Loucy (cell line): ENCODE results near the gene DIPK1A.

Source experiments
- H2AFZ ChIP-seq: fragments of 200-600 bp; sonication (generic); 2 replicates; pipeline ENCODE4 v1.6.0; 2016; ENCODE audit warnings: antibody characterized with exemption, mild to moderate bottlenecking, low read length, moderate library complexity
- H3F3A ChIP-seq: fragments of 200-600 bp; 2 replicates; pipeline ENCODE4 v1.6.0; 2016; ENCODE audit warnings: antibody characterized with exemption, low read depth, mild to moderate bottlenecking
- H3K27me3 ChIP-seq: fragments of 200-600 bp; sonication (generic); 2 replicates; pipeline ENCODE4 v1.6.1; 2014; ENCODE audit warnings: low read length, mild to moderate bottlenecking; ENCODE audit not compliant: insufficient read depth, poor library complexity, severe bottlenecking
- H3K36me3 ChIP-seq: fragments of 200-600 bp; sonication (generic); 2 replicates; pipeline ENCODE4 v1.6.1; 2016; ENCODE audit warnings: low read length; ENCODE audit not compliant: insufficient read depth
- H3K4me1 ChIP-seq: fragments of 200-600 bp; sonication (generic); 2 replicates; pipeline ENCODE4 v1.5.1; 2014; ENCODE audit warnings: low read length, mild to moderate bottlenecking; ENCODE audit not compliant: insufficient read depth, poor library complexity, severe bottlenecking
- H3K4me2 ChIP-seq: fragments of 200-600 bp; sonication (generic); 2 replicates; pipeline ENCODE4 v1.6.0; 2014; ENCODE audit warnings: antibody characterized with exemption, low read length, low read depth, mild to moderate bottlenecking; ENCODE audit not compliant: poor library complexity, severe bottlenecking
- H3K4me3 ChIP-seq: fragments of 200-600 bp; sonication (generic); 2 replicates; pipeline ENCODE4 v1.5.1; 2014; ENCODE audit warnings: low read length, mild to moderate bottlenecking, mixed read lengths; ENCODE audit not compliant: poor library complexity, severe bottlenecking
- H3K79me2 ChIP-seq: fragments of 200-600 bp; sonication (generic); 2 replicates; pipeline ENCODE4 v1.6.1; 2014; ENCODE audit warnings: low read length; ENCODE audit not compliant: insufficient read depth
- H3K9ac ChIP-seq: fragments of 200-600 bp; sonication (generic); 2 replicates; pipeline ENCODE4 v1.6.0; 2014; ENCODE audit warnings: mild to moderate bottlenecking, low read depth, low read length, moderate library complexity; ENCODE audit not compliant: poor library complexity, severe bottlenecking
- H3K9me2 ChIP-seq: fragments of 200-600 bp; sonication (generic); replicated peaks from 2 replicates; pipeline ENCODE4 v1.6.1; 2016; ENCODE audit warnings: low read depth, low read length, mixed read lengths
- H3K9me3 ChIP-seq: fragments of 200-600 bp; sonication (generic); 2 replicates; pipeline ENCODE4 v1.6.1; 2014; ENCODE audit warnings: mild to moderate bottlenecking, antibody characterized with exemption, low read length, low read depth; ENCODE audit not compliant: insufficient read depth
- H4K20me1 ChIP-seq: fragments of 200-600 bp; sonication (generic); 2 replicates; pipeline ENCODE4 v1.6.0; 2014; ENCODE audit warnings: antibody characterized with exemption, low read length, mild to moderate bottlenecking; ENCODE audit not compliant: insufficient read depth, poor library complexity, severe bottlenecking
- CTCF ChIP-seq: fragments of 200-600 bp; sonication (generic); conservative IDR thresholded peaks from 2 replicates; pipeline ENCODE4 v1.5.1; 2014; ENCODE audit warnings: mild to moderate bottlenecking, antibody characterized with exemption, low read length
- EZH2phosphoT487 ChIP-seq: fragments of 200-600 bp; IDR thresholded peaks from 2 replicates; pipeline ENCODE4 v1.6.1; 2018; ENCODE audit warnings: antibody characterized with exemption, mild to moderate bottlenecking, moderate library complexity, borderline replicate concordance

Gene DIPK1A

GRCh38 chr1:92816732-92817131 lies 144.5 kb downstream of the DIPK1A start:
- TF ChIP-seq EZH2phosphoT487: no peak
- no peak for TF ChIP-seq CTCF
- H3K4me2 ChIP-seq: no peak overlapping the region
- H3K4me1 ChIP-seq: no peaks in the 10 kb centered on the region
- H3K36me3 ChIP-seq: no peaks in the 10 kb centered on the region
- no peak overlapping the region for H3K4me3 ChIP-seq
- no peaks in the 10 kb centered on the region for H3K27me3 ChIP-seq
- H3K9ac ChIP-seq: no peak overlapping the region
- no peak overlapping the region for H2AFZ ChIP-seq
- no peaks in the 10 kb centered on the region for H3K9me3 ChIP-seq
- no peaks in the 10 kb centered on the region for H3K9me2 ChIP-seq
- H4K20me1 ChIP-seq: no peaks in the 10 kb centered on the region
- H3F3A ChIP-seq: no peaks in the 10 kb centered on the region
- H3K79me2 ChIP-seq: no peaks in the 10 kb centered on the region

GRCh38 chr1:92808381-92808780 lies 152.9 kb downstream of the DIPK1A start:
- H3F3A ChIP-seq: no peaks in the 10 kb centered on the region
- H3K4me1 ChIP-seq: no peaks in the 10 kb centered on the region
- H3K9me3 ChIP-seq: no peaks in the 10 kb centered on the region
- no peak overlapping the region for H3K4me2 ChIP-seq
- no peaks in the 10 kb centered on the region for H3K9me2 ChIP-seq
- TF ChIP-seq EZH2phosphoT487 (no peak), CTCF (no peak)
- no peaks in the 10 kb centered on the region for H3K79me2 ChIP-seq
- no peak overlapping the region for H3K4me3 ChIP-seq
- H3K36me3 ChIP-seq: no peaks in the 10 kb centered on the region
- no peaks in the 10 kb centered on the region for H3K27me3 ChIP-seq
- H2AFZ ChIP-seq: no peak overlapping the region
- no peaks in the 10 kb centered on the region for H4K20me1 ChIP-seq
- H3K9ac ChIP-seq: no peak overlapping the region

GRCh38 chr1:92805216-92805615 lies 156.0 kb downstream of the DIPK1A start:
- H3K9me2 ChIP-seq: no peaks in the 10 kb centered on the region
- no peaks in the 10 kb centered on the region for H3K4me1 ChIP-seq
- H3K4me3 ChIP-seq: no peak overlapping the region
- 0 out of 2 replicates have a peak overlapping the region, but pooled peaks have one; percentile 51 for H2AFZ ChIP-seq
- H4K20me1 ChIP-seq: no peaks in the 10 kb centered on the region
- no peaks in the 10 kb centered on the region for H3K36me3 ChIP-seq
- H3F3A ChIP-seq: no peaks in the 10 kb centered on the region
- no peak overlapping the region for H3K4me2 ChIP-seq
- no peaks in the 10 kb centered on the region for H3K79me2 ChIP-seq
- H3K9ac ChIP-seq: no peak overlapping the region
- no peaks in the 10 kb centered on the region for H3K27me3 ChIP-seq
- no peaks in the 10 kb centered on the region for H3K9me3 ChIP-seq
- no peak for TF ChIP-seq EZH2phosphoT487

GRCh38 chr1:92804721-92805201 lies 156.5 kb downstream of the DIPK1A start:
- Histone ChIP-seq H4K20me1 (no peaks in the 10 kb centered on the region), H3K4me1 (no peaks in the 10 kb centered on the region), H3K36me3 (no peaks in the 10 kb centered on the region), H3K4me2 (no peak overlapping the region), H2AFZ (peak overlapping the region; percentile 51; the same call in 1 of the 2 replicates), H3K9me2 (no peaks in the 10 kb centered on the region), H3K4me3 (no peak overlapping the region), H3K9me3 (no peaks in the 10 kb centered on the region), H3K9ac (no peak overlapping the region), H3F3A (no peaks in the 10 kb centered on the region), H3K79me2 (no peaks in the 10 kb centered on the region), H3K27me3 (no peaks in the 10 kb centered on the region)
- TF ChIP-seq EZH2phosphoT487 (no peak), CTCF (no peak)
